Measurements from ENCODE around the gene COL8A1.

DNA sequence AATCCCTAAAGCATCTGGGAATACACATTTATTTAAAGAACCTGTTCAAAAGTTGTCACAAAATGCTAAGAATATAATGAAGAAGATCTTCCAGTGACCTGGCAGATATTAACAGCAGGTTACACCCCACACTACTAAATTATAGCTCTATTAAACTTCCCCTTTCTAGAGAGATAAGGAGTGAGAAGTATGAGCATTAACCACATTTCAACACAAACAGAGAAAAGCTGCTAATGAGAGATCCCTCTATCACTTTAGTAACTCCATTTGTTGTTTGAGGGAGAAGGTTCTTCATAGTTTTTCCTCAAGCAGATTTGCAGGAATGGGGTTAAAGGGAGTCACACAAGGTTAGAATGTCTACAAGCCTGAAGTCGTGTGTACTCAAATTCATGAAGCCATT is 3.6 kb downstream of the COL8A1 start:
- TF ChIP-seq, protein P1, sequence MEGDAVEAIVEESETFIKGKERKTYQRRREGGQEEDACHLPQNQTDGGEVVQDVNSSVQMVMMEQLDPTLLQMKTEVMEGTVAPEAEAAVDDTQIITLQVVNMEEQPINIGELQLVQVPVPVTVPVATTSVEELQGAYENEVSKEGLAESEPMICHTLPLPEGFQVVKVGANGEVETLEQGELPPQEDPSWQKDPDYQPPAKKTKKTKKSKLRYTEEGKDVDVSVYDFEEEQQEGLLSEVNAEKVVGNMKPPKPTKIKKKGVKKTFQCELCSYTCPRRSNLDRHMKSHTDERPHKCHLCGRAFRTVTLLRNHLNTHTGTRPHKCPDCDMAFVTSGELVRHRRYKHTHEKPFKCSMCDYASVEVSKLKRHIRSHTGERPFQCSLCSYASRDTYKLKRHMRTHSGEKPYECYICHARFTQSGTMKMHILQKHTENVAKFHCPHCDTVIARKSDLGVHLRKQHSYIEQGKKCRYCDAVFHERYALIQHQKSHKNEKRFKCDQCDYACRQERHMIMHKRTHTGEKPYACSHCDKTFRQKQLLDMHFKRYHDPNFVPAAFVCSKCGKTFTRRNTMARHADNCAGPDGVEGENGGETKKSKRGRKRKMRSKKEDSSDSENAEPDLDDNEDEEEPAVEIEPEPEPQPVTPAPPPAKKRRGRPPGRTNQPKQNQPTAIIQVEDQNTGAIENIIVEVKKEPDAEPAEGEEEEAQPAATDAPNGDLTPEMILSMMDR (IDR thresholded peaks at IDR 0.05), result no peak
- no peak for TF ChIP-seq POLR2A (IDR thresholded peaks at IDR 0.05; ENCODE audit: low read depth)
- no peak for TF ChIP-seq POLR2AphosphoS5 (IDR thresholded peaks at IDR 0.05)

Measured in esophagus muscularis mucosa (tissue), 3 donors.